Retinal pigment epithelial cell (primary cell): ENCODE data around the gene SHCBP1.

Experiments used
- DNase-seq: peaks from one replicate; pipeline ENCODE4 v3.0.0-alpha.2; 2010; ENCODE audit warnings: low read depth
- H3K4me3 ChIP-seq: 2 replicates; pipeline ENCODE4 v1.5.1; 2011; ENCODE audit warnings: mild to moderate bottlenecking, low read length, control low read depth, moderate library complexity
- TF ChIP-seq, protein P1 (sequence below): conservative IDR thresholded peaks from 2 replicates; pipeline ENCODE4 v1.5.1; 2011; ENCODE audit warnings: low read depth, low read length, control low read depth, inconsistent platforms

SHCBP1 gene

DNA sequence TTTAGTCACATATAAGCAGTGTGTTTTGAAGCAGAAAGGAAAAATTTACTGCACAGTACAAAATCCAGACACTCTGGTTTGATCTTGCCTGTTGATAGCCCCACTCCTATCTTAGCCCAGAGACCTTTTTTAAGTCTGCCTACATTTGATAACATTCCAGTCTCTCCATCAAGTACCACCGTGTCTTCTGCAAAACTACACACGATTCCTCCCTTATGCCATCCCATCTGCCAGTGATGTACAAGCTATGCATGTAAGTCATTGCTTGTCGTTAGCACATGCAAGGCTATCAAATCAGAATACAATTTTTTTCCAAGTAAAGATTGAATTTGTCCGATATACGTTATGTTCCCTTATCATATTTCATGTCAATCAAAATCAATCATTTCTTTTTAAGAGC, 14.9 kb downstream of the SHCBP1 start:
- H3K4me3 ChIP-seq, result no peak overlapping the region
- DNase-seq, result no peak
- TF ChIP-seq, protein P1, sequence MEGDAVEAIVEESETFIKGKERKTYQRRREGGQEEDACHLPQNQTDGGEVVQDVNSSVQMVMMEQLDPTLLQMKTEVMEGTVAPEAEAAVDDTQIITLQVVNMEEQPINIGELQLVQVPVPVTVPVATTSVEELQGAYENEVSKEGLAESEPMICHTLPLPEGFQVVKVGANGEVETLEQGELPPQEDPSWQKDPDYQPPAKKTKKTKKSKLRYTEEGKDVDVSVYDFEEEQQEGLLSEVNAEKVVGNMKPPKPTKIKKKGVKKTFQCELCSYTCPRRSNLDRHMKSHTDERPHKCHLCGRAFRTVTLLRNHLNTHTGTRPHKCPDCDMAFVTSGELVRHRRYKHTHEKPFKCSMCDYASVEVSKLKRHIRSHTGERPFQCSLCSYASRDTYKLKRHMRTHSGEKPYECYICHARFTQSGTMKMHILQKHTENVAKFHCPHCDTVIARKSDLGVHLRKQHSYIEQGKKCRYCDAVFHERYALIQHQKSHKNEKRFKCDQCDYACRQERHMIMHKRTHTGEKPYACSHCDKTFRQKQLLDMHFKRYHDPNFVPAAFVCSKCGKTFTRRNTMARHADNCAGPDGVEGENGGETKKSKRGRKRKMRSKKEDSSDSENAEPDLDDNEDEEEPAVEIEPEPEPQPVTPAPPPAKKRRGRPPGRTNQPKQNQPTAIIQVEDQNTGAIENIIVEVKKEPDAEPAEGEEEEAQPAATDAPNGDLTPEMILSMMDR, result no peak

DNA sequence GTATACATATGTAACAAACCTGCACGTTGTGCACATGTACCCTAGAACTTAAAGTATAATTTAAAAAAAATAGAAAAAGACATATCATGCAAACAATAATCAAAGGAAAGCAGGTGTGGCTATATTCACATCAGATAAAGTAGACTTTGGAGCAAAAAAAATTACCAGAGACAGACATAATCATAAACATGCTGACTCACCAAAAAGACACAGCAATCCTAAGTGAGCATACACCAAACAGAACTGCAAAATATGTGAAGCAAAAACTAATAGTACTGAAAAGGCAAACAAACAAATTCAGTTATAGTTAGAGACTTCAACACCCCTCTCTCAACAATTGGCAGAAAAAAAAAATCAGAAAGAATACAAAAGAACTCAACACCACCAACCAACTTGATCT, 29.9 kb downstream of the SHCBP1 start:
- no peak for DNase-seq
- no peak overlapping the region for H3K4me3 ChIP-seq
- TF ChIP-seq, protein P1, result no peak

- no peak for DNase-seq
- TF ChIP-seq, protein P1, result no peak
- H3K4me3 ChIP-seq, result no peak overlapping the region
Observed at GRCh38 chr16:46586011-46586577, 35.1 kb downstream of the SHCBP1 start.

- DNase-seq, result no peak
- TF ChIP-seq, protein P1, result no peak
- no peak overlapping the region for H3K4me3 ChIP-seq
Observed at GRCh38 chr16:46583036-46583435, 38.1 kb downstream of the SHCBP1 start.

DNA sequence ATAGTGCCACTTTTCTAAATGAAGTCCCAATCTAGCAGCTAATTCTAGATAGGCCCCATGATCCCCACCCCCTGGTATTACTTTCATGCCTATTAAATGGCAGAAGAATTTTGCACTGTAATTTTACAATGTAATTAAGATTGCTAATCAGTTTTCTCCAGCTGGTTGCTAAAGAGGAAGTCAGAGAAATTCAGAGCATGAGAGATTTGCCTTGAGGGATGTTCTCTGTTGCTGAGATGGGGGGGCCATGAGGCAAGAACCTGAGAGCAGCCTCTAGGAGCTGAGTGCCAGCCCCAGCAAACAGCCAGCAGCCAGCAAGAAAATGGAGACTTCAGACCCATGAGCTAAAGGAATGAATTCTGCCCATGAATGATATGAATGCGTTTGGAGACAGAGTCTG, 38.9 kb downstream of the SHCBP1 start:
- TF ChIP-seq, protein P1, result no peak
- no peak for DNase-seq
- no peak overlapping the region for H3K4me3 ChIP-seq

- TF ChIP-seq, protein P1, result no peak
- DNase-seq, result no peak
- H3K4me3 ChIP-seq, result no peak overlapping the region
Observed at GRCh38 chr16:46577988-46578579, 43.1 kb downstream of the SHCBP1 start.

- DNase-seq, result no peak
- H3K4me3 ChIP-seq, result no peak overlapping the region
- TF ChIP-seq, protein P1, result no peak
Observed at GRCh38 chr16:46573834-46574159, 47.4 kb downstream of the SHCBP1 start.
